Measurements from ENCODE around the gene KCNMA1. TPM values are rescaled to one million over a fixed set of nuclear protein-coding genes. Genes with fewer than 3 reads are reported as not detected.
"Not testable (repeated sequence)": the region's sequence is repeated elsewhere in the genome, so short reads cannot be mapped to it uniquely, and the experiment has no call there.

The KCNMA1 gene
- total RNA-seq, 1 donor from 2014 or later, result 44.0 TPM

- no peak for ATAC-seq
These were observed 27.1 kb upstream of the KCNMA1 start for GRCh38 chr10:77664696-77665095.

GRCh38 chr10:77664008-77664407 lies 26.4 kb upstream of the KCNMA1 start:
- ATAC-seq, result no peak

More at GRCh38 chr10:77664696-77665095, 27.1 kb upstream of the KCNMA1 start:
- DNase-seq (ENCODE audit: low spot score), result no peak

GRCh38 chr10:77661674-77662073 lies 24.1 kb upstream of the KCNMA1 start:
- DNase-seq (ENCODE audit: low spot score) (no peak), ATAC-seq (no peak)

More at GRCh38 chr10:77664008-77664407, 26.4 kb upstream of the KCNMA1 start:
- DNase-seq (ENCODE audit: low spot score), result no peak

DNA sequence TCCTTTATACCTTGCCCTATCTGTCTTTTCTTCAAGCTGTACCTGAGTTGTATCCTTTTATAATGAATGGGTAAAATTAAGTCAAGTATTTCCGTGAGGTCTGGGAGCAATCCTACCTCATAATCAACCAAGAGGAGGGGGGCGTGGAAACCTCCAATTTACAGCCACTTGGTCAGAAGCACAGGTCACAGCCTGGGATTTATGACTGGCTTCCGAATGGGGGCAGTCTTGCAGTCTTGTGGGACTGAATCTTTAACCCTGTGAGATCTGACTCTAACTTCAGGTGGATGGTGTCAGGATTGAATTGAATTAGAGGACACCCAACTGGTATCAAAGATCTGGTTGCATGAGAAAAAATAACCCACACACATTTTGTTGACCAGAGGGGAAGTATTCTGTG lies 23.5 kb upstream of the KCNMA1 start:
- DNase-seq (ENCODE audit: low spot score), result no peak
- no peak for ATAC-seq

- ATAC-seq; DNase-seq (ENCODE audit: low spot score): not testable (repeated sequence)
These were observed 21.6 kb upstream of the KCNMA1 start for GRCh38 chr10:77659046-77659670.

GRCh38 chr10:77653210-77653609 lies 15.6 kb upstream of the KCNMA1 start:
- no peak for DNase-seq (ENCODE audit: low spot score)
- ATAC-seq, result no peak

DNA sequence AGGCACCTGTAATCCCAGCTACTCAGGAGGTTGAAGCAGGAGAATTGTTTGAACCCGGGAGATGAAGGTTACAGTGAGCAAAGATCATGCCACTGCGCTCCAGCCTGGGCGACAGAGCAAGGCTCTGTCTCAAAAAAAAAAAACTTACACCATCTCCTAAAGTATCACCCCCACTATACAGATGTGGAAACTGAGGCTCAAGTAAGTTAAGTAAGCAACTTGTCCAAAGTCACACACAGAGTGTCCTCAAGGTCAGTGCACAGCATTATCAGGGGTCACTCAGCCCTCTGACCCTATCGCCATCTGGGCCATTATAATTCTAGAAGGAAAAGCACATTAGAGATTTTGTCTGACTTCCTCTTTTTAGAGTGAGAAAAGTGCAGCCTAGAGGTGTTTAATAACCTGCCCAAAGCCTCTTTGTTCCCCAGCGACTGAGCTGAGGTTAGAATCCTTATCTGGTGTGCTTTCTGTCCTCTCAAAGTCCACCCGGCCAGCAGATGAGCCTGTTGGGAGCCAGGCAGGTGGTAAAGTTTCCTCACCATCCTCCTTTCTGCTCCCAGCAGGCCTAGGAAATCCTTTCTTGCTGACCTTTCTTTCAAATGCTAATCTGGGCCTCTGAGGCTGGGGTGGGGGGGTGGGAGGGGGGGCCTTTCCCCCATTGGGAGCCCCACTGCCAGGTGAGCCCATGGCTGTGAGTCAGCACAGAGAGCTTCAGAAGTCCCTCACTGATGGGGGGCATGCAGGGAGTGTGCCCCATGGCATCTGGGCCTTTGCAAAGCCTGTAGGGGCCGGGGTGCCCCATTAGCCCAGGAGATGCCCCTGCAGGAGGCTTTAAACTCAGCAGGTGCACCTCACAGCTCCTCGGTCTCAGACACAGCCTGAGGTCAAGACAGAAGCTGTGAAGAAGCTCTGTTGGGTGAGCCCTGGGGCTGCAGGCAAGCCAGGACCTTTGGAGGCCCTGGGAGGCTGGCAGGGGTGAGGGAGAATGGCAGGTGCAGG lies 12.0 kb upstream of the KCNMA1 start:
- ATAC-seq (peak; percentile 89), DNase-seq (ENCODE audit: low spot score) (no peak)

DNA sequence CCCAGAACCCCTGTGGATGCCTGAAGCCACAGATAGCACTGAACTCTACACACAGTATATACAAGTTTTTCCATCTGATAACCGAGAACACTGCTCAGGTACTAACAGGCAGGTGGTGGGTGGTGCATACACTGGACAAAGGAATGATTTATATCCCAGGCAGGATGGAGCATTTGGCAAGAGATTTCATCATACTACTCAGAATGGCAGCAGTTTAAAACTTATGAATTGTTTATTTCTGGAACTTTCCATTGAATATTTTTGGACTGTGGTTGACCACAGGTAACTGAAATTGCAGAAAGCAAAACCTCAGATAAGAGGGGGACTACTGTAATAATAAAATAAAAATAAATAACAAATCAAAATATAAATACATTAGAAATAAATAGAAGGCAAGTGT lies 10.9 kb upstream of the KCNMA1 start:
- DNase-seq (ENCODE audit: low spot score) (no peak), ATAC-seq (no peak)

GRCh38 chr10:77647543-77648293 lies 10.1 kb upstream of the KCNMA1 start:
- ATAC-seq (no peak), DNase-seq (ENCODE audit: low spot score) (no peak)

DNA sequence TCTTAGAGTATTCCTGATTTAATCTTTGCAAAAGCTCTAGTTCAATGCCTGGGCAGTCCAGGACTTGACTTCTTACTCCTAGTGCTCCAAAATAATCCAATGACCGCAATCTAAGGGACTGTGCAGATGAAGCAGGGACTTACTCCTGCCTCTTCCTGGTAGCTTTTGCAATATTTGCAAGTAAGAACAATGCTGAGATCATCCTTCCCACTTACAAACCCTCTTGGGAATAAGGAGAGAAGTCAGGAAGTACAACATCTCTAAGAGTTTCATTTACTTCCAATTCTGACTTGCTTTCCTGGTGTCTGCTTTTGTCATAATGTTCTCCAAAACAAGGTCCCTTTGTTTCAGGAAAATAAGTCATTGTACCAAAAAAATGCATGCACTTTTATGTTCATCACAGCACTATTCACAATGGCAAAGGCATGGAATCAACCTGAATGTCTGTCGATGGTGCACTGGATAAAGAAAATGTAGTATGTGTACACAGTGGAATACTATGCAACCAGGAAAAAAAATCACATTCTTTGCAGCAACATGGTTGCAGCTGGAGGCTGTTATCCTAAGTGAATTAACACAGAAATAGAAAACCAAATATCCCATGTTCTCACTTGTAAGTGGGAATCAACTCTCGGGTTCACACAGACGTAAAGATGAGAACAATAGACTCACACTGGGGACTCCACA lies 7.1 kb upstream of the KCNMA1 start:
- ATAC-seq (no peak), DNase-seq (ENCODE audit: low spot score) (no peak)

GRCh38 chr10:77643795-77644468 lies 6.3 kb upstream of the KCNMA1 start:
- DNase-seq (ENCODE audit: low spot score), result no peak
- peak; percentile 75 for ATAC-seq

- peak; percentile 56 for DNase-seq (ENCODE audit: low spot score)
- peak; percentile 67 for ATAC-seq
These were observed 4.3 kb upstream of the KCNMA1 start for GRCh38 chr10:77641788-77642397.

- ATAC-seq (no peak), DNase-seq (ENCODE audit: low spot score) (no peak)
These were observed 3.7 kb upstream of the KCNMA1 start for GRCh38 chr10:77641344-77641743.

DNA sequence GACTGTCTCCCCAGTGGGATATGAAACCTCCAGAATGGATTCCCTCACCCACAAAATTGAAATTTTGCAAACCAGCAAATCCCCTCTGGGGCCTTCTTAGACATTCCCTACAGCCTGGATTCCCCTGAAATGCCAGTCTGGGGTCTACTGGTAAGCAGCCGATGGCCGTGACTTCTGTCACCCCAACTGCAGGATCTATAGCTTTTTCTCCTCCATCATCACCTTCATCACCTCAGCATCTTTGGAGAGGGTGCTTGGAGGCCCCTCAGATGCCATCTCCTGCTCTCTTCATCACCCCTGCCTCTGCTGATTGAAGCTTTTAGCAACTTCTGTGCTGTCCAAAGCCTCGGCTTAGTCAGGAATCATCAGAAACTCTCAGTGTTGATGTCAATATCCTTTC lies 2.6 kb upstream of the KCNMA1 start:
- DNase-seq (ENCODE audit: low spot score) (no peak), ATAC-seq (no peak)

GRCh38 chr10:77639756-77640155 lies 2.1 kb upstream of the KCNMA1 start:
- no peak for ATAC-seq
- no peak for DNase-seq (ENCODE audit: low spot score)

DNA sequence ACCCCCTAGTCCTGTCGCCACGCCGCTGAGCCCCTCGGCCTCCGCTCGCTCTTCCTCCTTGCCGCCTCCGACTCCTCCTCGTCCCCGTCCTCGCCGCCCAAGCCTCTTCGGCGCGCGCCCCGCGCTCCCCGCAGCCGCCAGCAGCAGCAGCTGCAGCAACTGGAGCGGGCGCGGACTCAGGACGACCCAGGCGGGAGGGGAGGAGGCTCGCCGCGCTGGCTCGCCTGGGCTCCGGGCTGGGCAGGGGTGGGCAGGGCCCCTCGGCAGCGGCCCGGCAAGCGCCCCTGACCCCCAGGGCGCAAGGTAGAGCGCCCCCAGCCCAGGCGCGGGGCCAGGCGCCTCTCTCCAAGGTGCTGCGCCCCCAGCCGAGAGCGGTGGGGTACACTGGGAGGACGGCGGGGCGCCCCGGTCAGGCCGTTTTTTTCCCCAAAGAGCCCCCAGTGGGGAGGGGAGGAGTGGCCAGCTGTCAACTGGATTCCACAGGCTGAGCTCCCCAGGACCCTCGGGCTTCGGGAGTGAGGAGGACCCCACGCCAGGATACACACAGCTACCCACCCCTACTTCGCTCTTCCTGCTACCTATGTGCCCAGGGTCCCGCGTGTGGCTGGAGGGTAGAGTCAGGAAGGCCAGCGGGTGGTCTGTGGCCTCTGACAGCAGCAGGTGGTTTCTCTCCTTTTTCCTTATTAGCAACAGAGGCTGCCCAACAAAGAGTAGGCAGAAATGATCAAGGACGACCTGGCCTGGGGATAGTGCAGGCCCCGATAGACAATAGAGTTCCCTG lies 903 bp upstream of the KCNMA1 start:
- DNase-seq (ENCODE audit: low spot score) (peak; percentile 61), ATAC-seq (peak; percentile 67)

- peak; percentile 12 for ATAC-seq
- no peak for DNase-seq (ENCODE audit: low spot score)
These were observed 559 bp downstream of the KCNMA1 start for GRCh38 chr10:77636967-77637531.

DNA sequence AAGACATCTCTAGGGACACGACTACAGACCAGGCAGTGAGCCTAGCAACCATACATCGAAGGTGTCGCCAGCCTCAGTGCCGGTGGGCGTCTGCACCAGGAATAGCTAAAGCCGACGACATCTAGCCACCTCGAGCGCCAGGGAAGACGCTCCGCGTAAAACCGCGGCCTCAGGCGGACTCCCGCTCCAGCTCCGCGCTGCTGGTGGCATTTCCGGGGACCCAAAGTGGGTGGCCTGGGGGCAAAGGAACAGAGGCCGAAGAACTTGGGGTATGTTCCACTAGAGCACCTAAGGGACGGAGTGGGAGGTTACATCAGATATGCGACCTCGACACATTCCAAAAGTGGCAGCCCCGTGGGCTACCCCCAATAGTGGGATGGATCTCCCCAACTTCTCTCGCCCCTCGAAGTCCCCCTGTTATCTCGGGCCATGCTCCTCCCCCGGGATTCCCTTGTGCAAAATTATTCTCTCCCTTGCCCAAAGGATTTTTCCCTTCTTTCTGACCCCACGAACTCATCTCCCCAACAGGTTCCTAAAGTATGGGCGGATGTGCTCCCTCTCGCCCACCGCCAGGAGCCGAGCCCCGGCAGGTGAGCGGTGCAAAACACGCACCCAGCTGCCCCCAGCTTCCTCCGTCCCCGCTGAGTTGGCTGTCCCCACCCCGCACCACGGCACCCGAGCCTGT lies 1.2 kb downstream of the KCNMA1 start:
- no peak for DNase-seq (ENCODE audit: low spot score)
- no peak for ATAC-seq
